22Rv1 (cell line): Measurements from ENCODE around the gene ZYX.

ENCODE experiments used
- CTCF ChIP-seq: fragments of 450-650 bp; IDR thresholded peaks from 2 replicates; pipeline ENCODE4 v1.5.1; 2017; ENCODE audit warnings: mild to moderate bottlenecking
- ZFX ChIP-seq: fragments of 450-650 bp; IDR thresholded peaks from 2 replicates; pipeline ENCODE4 v1.6.1; 2017; ENCODE audit warnings: antibody characterized with exemption, borderline replicate concordance

DNA sequence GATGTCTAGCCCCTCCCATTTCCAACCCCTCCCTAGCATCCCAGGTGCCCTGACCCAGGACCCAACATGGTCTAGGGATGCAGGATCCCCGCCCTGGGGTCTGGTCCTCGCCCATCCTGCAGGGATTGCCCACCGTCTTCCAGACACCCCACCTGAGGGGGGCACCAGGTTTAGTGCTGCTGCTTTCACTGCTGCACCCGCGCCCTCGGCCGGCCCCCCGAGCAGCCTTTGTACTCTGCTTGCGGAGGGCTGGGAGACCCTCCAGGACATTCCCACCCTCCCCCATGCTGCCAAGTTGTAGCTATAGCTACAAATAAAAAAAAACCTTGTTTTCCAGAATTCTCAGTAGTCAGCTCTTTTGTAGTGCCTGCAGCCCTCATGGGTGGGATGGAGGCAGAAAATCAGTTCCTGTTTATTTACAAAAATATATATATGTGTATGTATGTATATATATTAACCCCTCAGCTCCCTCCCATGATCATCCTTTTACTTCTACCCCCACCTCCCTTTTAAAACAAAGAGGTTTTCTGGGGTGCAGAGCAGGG, 9.7 kb downstream of the ZYX start:
- TF ChIP-seq CTCF (no peak), ZFX (no peak)
